MM.1S (cell line): Measurements from ENCODE around the gene SMOC2.

ENCODE experiments used
- DNase-seq: peaks from one replicate; pipeline ENCODE4 v3.0.0-alpha.2; 2015
- H2AFZ ChIP-seq: fragments of 300-600 bp; sonication (generic); 2 replicates; pipeline ENCODE4 v1.6.0; 2016; ENCODE audit warnings: antibody characterized with exemption, low read length
- H3F3A ChIP-seq: fragments of 300-600 bp; sonication (generic); 2 replicates; pipeline ENCODE4 v1.6.1; 2016; ENCODE audit warnings: mild to moderate bottlenecking, antibody characterized with exemption, low read length, moderate library complexity, mixed read lengths; ENCODE audit not compliant: insufficient read depth
- H3K27ac ChIP-seq: fragments of 300-600 bp; sonication (generic); 2 replicates; pipeline ENCODE4 v1.5.1; 2016; ENCODE audit warnings: mild to moderate bottlenecking, low read length
- H3K27me3 ChIP-seq: fragments of 300-600 bp; sonication (generic); replicated peaks from 2 replicates; pipeline ENCODE4 v1.6.0; 2016; ENCODE audit warnings: low read length; ENCODE audit not compliant: insufficient read depth
- H3K36me3 ChIP-seq: fragments of 300-600 bp; sonication (generic); replicated peaks from 2 replicates; pipeline ENCODE4 v1.6.1; 2016; ENCODE audit warnings: mild to moderate bottlenecking, low read length, mixed read lengths; ENCODE audit not compliant: insufficient read depth
- H3K4me1 ChIP-seq: fragments of 300-600 bp; sonication (generic); 2 replicates; pipeline ENCODE4 v1.6.1; 2016; ENCODE audit warnings: low read length, mixed read lengths
- H3K4me2 ChIP-seq: fragments of 300-600 bp; sonication (generic); 2 replicates; pipeline ENCODE4 v1.6.0; 2016; ENCODE audit warnings: low read depth, low read length
- H3K4me3 ChIP-seq: fragments of 300-600 bp; sonication (generic); 2 replicates; pipeline ENCODE4 v1.5.1; 2016; ENCODE audit warnings: low read length, mixed read lengths
- H3K79me2 ChIP-seq: fragments of 300-600 bp; sonication (generic); 2 replicates; pipeline ENCODE4 v1.6.1; 2016; ENCODE audit warnings: mixed run types, low read length, mixed read lengths
- H3K9ac ChIP-seq: fragments of 300-600 bp; sonication (generic); 2 replicates; pipeline ENCODE4 v1.6.1; 2016; ENCODE audit warnings: low read length, mixed read lengths
- H3K9me2 ChIP-seq: fragments of 300-600 bp; sonication (generic); replicated peaks from 2 replicates; pipeline ENCODE4 v1.6.1; 2016; ENCODE audit warnings: mild to moderate bottlenecking, low read length, mixed read lengths; ENCODE audit not compliant: insufficient read depth
- H3K9me3 ChIP-seq: fragments of 300-600 bp; sonication (generic); replicated peaks from 2 replicates; pipeline ENCODE4 v1.6.1; 2016; ENCODE audit warnings: mild to moderate bottlenecking, low read length, mixed read lengths; ENCODE audit not compliant: insufficient read depth
- H4K20me1 ChIP-seq: fragments of 300-600 bp; sonication (generic); 2 replicates; pipeline ENCODE4 v1.6.1; 2016; ENCODE audit warnings: mild to moderate bottlenecking, low read length, moderate library complexity, mixed read lengths; ENCODE audit not compliant: insufficient read depth
- CTCF ChIP-seq: fragments of 300-600 bp; sonication (generic); IDR thresholded peaks from 2 replicates; pipeline ENCODE4 v1.5.1; 2016; ENCODE audit warnings: antibody characterized with exemption, low read length, mixed read lengths
- EZH2 ChIP-seq: fragments of 300-600 bp; sonication (generic); optimal IDR thresholded peaks from 2 replicates; pipeline ENCODE3; 2017; ENCODE audit warnings: low read depth, mild to moderate bottlenecking, antibody characterized with exemption, low read length, mixed read lengths
- EZH2phosphoT487 ChIP-seq: fragments of 300-600 bp; sonication (generic); IDR thresholded peaks from 2 replicates; pipeline ENCODE4 v1.6.1; 2018; ENCODE audit warnings: antibody characterized with exemption, low read length

Gene SMOC2

GRCh38 chr6:168711666-168712300 lies 270.8 kb downstream of the SMOC2 start:
- Histone ChIP-seq H3K9me3 (no peaks in the 10 kb centered on the region), H3K27me3 (no peaks in the 10 kb centered on the region), H2AFZ (no peak overlapping the region), H3K27ac (no peak overlapping the region), H4K20me1 (no peaks in the 10 kb centered on the region), H3F3A (no peaks in the 10 kb centered on the region), H3K36me3 (no peaks in the 10 kb centered on the region), H3K9me2 (no peaks in the 10 kb centered on the region), H3K79me2 (no peaks in the 10 kb centered on the region), H3K4me3 (no peak overlapping the region), H3K4me1 (no peaks in the 10 kb centered on the region), H3K4me2 (no peak overlapping the region), H3K9ac (no peak overlapping the region)
- no peak for TF ChIP-seq CTCF
- DNase-seq: no peak

GRCh38 chr6:168712993-168713392 lies 272.0 kb downstream of the SMOC2 start:
- H3K27me3 ChIP-seq: no peaks in the 10 kb centered on the region
- H3K79me2 ChIP-seq: no peaks in the 10 kb centered on the region
- no peak overlapping the region for H3K9ac ChIP-seq
- no peaks in the 10 kb centered on the region for H4K20me1 ChIP-seq
- no peaks in the 10 kb centered on the region for H3K36me3 ChIP-seq
- H3F3A ChIP-seq: no peaks in the 10 kb centered on the region
- no peak for TF ChIP-seq EZH2
- no peak for TF ChIP-seq EZH2phosphoT487
- no peak for TF ChIP-seq CTCF
- H3K9me3 ChIP-seq: no peaks in the 10 kb centered on the region
- H3K9me2 ChIP-seq: no peaks in the 10 kb centered on the region
- no peak overlapping the region for H3K27ac ChIP-seq
- no peak overlapping the region for H2AFZ ChIP-seq
- H3K4me2 ChIP-seq: no peak overlapping the region
- no peak for DNase-seq
- no peak overlapping the region for H3K4me3 ChIP-seq
- H3K4me1 ChIP-seq: no peaks in the 10 kb centered on the region

GRCh38 chr6:168713839-168714238 lies 272.9 kb downstream of the SMOC2 start:
- H3K4me1 ChIP-seq: no peaks in the 10 kb centered on the region
- no peak overlapping the region for H3K27ac ChIP-seq
- H3F3A ChIP-seq: no peaks in the 10 kb centered on the region
- H3K4me2 ChIP-seq: no peak overlapping the region
- no peak overlapping the region for H2AFZ ChIP-seq
- DNase-seq: no peak
- H3K9me3 ChIP-seq: no peaks in the 10 kb centered on the region
- H3K9ac ChIP-seq: no peak overlapping the region
- no peak overlapping the region for H3K4me3 ChIP-seq
- H4K20me1 ChIP-seq: no peaks in the 10 kb centered on the region
- H3K27me3 ChIP-seq: no peaks in the 10 kb centered on the region
- no peaks in the 10 kb centered on the region for H3K9me2 ChIP-seq
- no peak for TF ChIP-seq EZH2phosphoT487
- no peaks in the 10 kb centered on the region for H3K36me3 ChIP-seq
- H3K79me2 ChIP-seq: no peaks in the 10 kb centered on the region

- no peak overlapping the region for H3K9ac ChIP-seq
- H3K27me3 ChIP-seq: no peaks in the 10 kb centered on the region
- no peaks in the 10 kb centered on the region for H3K4me1 ChIP-seq
- H2AFZ ChIP-seq: no peak overlapping the region
- H3K27ac ChIP-seq: no peak overlapping the region
- H4K20me1 ChIP-seq: no peaks in the 10 kb centered on the region
- TF ChIP-seq CTCF: no peak
- TF ChIP-seq EZH2: no peak
- no peak for TF ChIP-seq EZH2phosphoT487
- no peaks in the 10 kb centered on the region for H3K36me3 ChIP-seq
- no peaks in the 10 kb centered on the region for H3K79me2 ChIP-seq
- H3K4me2 ChIP-seq: no peak overlapping the region
- H3K9me3 ChIP-seq: no peaks in the 10 kb centered on the region
- H3F3A ChIP-seq: no peaks in the 10 kb centered on the region
- no peaks in the 10 kb centered on the region for H3K9me2 ChIP-seq
- DNase-seq: no peak
- no peak overlapping the region for H3K4me3 ChIP-seq
Observed at GRCh38 chr6:168714547-168715260, 273.7 kb downstream of the SMOC2 start.
